AG04449 (cell line): Measurements from ENCODE around the gene CEP128.
"Not testable (repeated sequence)": the region's sequence is repeated elsewhere in the genome, so short reads cannot be mapped to it uniquely, and the experiment has no call there.

Experiments
- CTCF ChIA-PET: fragments of 350-600 bp; formaldehyde crosslinking; extraction: SDS; loops from one replicate; lab custom pipeline; 2021; ENCODE audit warnings: antibody characterized with exemption; lab: Yijun Ruan, JAX
- POLR2A ChIA-PET: fragments of 400-600, 350-600 bp; formaldehyde crosslinking; extraction: SDS; loops from one replicate; lab custom pipeline; 2020; ENCODE audit warnings: antibody characterized with exemption, inconsistent platforms; lab: Yijun Ruan, JAX
- DNase-seq: peaks from one replicate; pipeline ENCODE4 v3.0.0-alpha.2; 2010; ENCODE audit warnings: low read depth, low spot score
- H3K4me3 ChIP-seq: 2 replicates; pipeline ENCODE4 v1.5.1; 2011; ENCODE audit warnings: low read depth, mild to moderate bottlenecking, control low read depth, low read length
- CTCF ChIP-seq: IDR thresholded peaks from one replicate; pipeline ENCODE4 v1.5.1; 2011; ENCODE audit warnings: mild to moderate bottlenecking, moderate library complexity, low read length, control low read depth, inconsistent platforms; ENCODE audit not compliant: insufficient read depth; ENCODE audit errors: missing control alignments

The CEP128 gene

DNA sequence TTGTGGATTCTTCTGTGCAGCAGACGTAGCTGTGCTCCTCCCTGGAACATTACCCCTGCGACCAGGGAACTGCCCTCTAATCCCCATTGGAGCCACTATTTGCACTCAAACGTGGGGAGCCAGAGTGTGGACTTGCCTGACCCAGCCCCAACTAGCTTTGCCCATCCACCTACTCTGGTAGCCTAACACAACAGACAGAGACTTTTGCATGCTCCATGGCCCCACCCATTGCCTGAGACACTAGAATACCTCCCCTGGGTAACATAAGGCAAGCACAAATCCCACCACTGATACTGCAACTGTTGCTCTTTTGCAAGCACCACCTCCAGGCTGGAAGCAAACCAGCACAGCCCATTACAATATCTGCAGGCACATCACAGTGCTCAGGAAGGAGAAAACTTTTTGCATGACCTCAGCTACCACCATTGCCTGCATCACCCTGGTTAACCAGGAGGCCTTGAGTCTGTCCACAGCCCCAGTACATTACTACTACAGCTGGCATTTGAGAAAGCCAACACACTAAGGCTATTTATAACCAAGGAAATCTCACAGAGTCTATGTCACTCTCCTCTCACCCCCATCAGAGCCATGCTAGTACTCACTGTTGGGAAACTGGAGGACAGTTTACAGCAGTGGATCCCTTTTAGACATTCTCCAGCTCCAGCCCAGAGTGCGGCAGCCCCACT lies 15.0 kb downstream of the CEP128 start:
- peak; percentile 59 for DNase-seq
- TF ChIP-seq CTCF, result no peak
- CTCF ChIA-PET, result interaction anchor here (0.9 to 1.3 kb wide), 2 partner anchors 60 to 870 kb away, joined by 3 read pairs; no protein-coding TSS in a partner anchor
- POLR2A ChIA-PET, result interaction anchor here (0.8 kb wide), 1 partner anchor 292 kb away, joined by 3 read pairs; no protein-coding TSS in a partner anchor
- H3K4me3 ChIP-seq, result no peak overlapping the region

DNA sequence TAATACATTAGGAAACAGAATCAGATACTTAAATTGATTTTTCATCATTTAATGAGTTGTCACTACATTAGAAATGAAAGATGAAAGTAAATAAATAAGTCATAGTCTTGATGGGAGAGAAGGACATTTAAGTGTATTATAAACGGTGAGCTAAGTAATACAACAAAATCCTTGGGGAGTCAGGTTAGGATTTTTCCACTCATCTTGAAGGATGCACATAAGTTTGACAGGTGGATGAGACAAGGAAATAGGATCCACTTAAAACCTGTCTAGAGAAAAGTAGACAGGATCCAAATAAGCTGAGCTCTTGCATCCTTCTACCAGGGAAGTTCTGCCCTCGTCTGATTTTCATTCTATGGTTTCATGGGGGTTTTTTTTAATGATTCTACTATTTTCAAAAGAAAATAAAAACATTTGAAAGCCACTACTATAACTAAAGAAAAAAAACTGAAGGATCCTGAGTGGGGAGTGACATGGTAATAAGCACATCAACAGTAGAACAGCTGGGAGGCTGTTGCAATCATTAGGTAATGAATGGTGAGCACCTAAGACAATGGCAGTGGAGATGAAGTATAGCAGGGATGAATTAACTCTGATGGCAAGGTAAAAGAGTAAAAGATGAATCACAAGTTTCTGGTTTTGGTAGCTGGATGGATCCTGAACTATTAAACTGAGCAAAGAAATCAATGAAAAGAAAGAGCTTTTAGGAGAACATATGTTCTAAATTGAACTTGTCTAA lies 17.0 kb downstream of the CEP128 start:
- no peak for TF ChIP-seq CTCF

GRCh38 chr14:80923368-80923767 lies 18.2 kb downstream of the CEP128 start:
- no peak for DNase-seq
- H3K4me3 ChIP-seq, result no peak overlapping the region
- no peak for TF ChIP-seq CTCF
- ChIA-PET CTCF (no interaction called here), POLR2A (no interaction called here)

More for the DNA sequence above, 17.0 kb downstream of the CEP128 start:
- ChIA-PET POLR2A (no interaction called here), CTCF (no interaction called here)
- DNase-seq, result no peak
- H3K4me3 ChIP-seq, result no peak overlapping the region

GRCh38 chr14:80919622-80920021 lies 21.9 kb downstream of the CEP128 start:
- POLR2A ChIA-PET, result no interaction called here
- CTCF ChIA-PET, result interaction anchor here (0.6 kb wide), 1 partner anchor 805 kb away, joined by 3 read pairs; no protein-coding TSS in a partner anchor
- H3K4me3 ChIP-seq, result no peak overlapping the region
- TF ChIP-seq CTCF, result no peak
- no peak for DNase-seq

DNA sequence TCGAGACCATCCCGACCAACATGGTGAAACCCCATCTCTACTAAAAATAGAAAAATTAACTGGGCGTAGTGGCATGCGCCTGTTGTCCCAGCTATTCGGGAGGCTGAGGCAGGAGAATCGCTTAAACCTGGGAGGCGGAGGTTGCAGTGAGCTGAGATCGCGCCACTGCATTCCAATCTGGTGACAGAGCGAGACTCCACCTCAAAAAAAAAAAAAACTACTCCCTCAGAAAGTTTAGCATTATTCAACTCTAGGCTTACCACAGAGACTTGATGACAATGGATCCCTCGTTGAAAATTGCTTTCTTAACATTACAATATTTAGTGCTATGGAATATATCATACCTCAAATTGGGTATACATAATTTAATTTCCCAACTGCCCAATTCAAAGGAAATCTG lies 29.5 kb downstream of the CEP128 start:
- H3K4me3 ChIP-seq, CTCF ChIA-PET, DNase-seq, POLR2A ChIA-PET: not testable (repeated sequence)

GRCh38 chr14:80906946-80907345 lies 34.6 kb downstream of the CEP128 start:
- DNase-seq, result no peak
- POLR2A ChIA-PET, result no interaction called here
- no peak overlapping the region for H3K4me3 ChIP-seq
- CTCF ChIA-PET, result interaction anchor here (1.9 to 2.2 kb wide), 2 partner anchors 23 to 80 kb away, joined by 4 to 5 read pairs; no protein-coding TSS in a partner anchor
- no peak for TF ChIP-seq CTCF
